Liver (tissue), 3 donors: ENCODE measurements around the gene MMRN1.
A peak's percentile ranks its signal among the peaks of the same experiment; 100 is the strongest.
"Not testable (repeated sequence)": the region's sequence is repeated elsewhere in the genome, so short reads cannot be mapped to it uniquely, and the experiment has no call there.

Experiments used
- EGR1 ChIP-seq, 2 donors: IDR thresholded peaks; 2 replicates each; pipeline ENCODE4 v1.6.1; 2016 to 2018; ENCODE audit warnings: antibody characterized with exemption in 2 of 2, low read depth in 2 of 2
- GABPA ChIP-seq, 2 donors: IDR thresholded peaks in 1 of 2; conservative IDR thresholded peaks in 1 of 2; 2 replicates each; pipeline ENCODE4 v1.6.1; 2016; ENCODE audit warnings: antibody characterized with exemption in 2 of 2, mild to moderate bottlenecking in 1 of 2, moderate library complexity in 1 of 2
- SP1 ChIP-seq: IDR thresholded peaks from 2 replicates; pipeline ENCODE4 v1.6.1; 2018; ENCODE audit warnings: antibody characterized with exemption, mild to moderate bottlenecking
- TAF1 ChIP-seq: conservative IDR thresholded peaks from 2 replicates; pipeline ENCODE4 v1.6.1; 2016; ENCODE audit warnings: antibody characterized with exemption, mild to moderate bottlenecking
- YY1 ChIP-seq: IDR thresholded peaks from 2 replicates; pipeline ENCODE4 v1.6.1; 2016; ENCODE audit warnings: antibody characterized with exemption, mild to moderate bottlenecking
- TF ChIP-seq, protein P1 (sequence below): fragments of 150-350 bp; IDR thresholded peaks from 2 replicates; pipeline ENCODE4 v1.5.1; 2017; ENCODE audit warnings: improper control_type of control experiment, low read depth, low read length; ENCODE audit not compliant: missing input control
- TF ChIP-seq, protein P2 (sequence below): IDR thresholded peaks from 2 replicates; pipeline ENCODE4 v1.6.1; 2016; ENCODE audit warnings: antibody characterized with exemption, mild to moderate bottlenecking
- TF ChIP-seq, protein P3 (sequence below): IDR thresholded peaks from 2 replicates; pipeline ENCODE4 v1.6.1; 2016; ENCODE audit warnings: antibody characterized with exemption
- donor health status: healthy.
- donor health status: healthy.

DNA sequence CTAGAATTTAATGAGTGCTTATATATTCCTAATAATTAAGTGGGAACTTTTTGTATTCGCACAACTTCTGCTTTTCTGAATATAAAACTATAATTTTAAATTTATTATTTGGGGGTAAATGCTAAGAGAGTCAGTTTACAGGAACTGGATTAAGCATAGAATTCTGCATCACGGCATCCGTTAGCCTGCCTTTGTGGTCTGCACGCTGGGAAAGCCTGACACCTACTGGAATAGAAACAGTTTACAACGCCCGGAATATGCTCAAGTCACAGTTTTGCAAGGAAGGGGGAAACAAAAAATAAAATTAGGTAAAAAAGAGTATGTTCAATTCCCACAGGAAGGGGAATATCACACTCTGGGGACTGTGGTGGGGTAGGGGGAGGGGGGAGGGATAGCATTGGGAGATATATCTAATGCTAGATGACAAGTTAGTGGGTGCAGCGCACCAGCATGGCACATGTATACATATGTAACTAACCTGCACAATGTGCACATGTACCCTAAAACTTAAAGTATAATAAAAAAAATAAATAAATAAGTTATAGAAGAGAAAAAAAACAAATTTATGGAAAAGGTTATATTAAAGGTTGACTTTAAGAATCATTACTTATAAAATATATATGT is 7.3 kb downstream of the MMRN1 start:
- TF ChIP-seq, protein P1, sequence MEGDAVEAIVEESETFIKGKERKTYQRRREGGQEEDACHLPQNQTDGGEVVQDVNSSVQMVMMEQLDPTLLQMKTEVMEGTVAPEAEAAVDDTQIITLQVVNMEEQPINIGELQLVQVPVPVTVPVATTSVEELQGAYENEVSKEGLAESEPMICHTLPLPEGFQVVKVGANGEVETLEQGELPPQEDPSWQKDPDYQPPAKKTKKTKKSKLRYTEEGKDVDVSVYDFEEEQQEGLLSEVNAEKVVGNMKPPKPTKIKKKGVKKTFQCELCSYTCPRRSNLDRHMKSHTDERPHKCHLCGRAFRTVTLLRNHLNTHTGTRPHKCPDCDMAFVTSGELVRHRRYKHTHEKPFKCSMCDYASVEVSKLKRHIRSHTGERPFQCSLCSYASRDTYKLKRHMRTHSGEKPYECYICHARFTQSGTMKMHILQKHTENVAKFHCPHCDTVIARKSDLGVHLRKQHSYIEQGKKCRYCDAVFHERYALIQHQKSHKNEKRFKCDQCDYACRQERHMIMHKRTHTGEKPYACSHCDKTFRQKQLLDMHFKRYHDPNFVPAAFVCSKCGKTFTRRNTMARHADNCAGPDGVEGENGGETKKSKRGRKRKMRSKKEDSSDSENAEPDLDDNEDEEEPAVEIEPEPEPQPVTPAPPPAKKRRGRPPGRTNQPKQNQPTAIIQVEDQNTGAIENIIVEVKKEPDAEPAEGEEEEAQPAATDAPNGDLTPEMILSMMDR, result peak; percentile 59
- not testable (repeated sequence) for TF ChIP-seq GABPA (IDR thresholded peaks at IDR 0.05 in 1 of 2, conservative IDR thresholded peaks at IDR 0.05 in 1 of 2); TAF1; SP1; EGR1 (IDR thresholded peaks at IDR 0.05; ENCODE audit: low read depth in 2 of 2); YY1
- TF ChIP-seq, protein P2, sequence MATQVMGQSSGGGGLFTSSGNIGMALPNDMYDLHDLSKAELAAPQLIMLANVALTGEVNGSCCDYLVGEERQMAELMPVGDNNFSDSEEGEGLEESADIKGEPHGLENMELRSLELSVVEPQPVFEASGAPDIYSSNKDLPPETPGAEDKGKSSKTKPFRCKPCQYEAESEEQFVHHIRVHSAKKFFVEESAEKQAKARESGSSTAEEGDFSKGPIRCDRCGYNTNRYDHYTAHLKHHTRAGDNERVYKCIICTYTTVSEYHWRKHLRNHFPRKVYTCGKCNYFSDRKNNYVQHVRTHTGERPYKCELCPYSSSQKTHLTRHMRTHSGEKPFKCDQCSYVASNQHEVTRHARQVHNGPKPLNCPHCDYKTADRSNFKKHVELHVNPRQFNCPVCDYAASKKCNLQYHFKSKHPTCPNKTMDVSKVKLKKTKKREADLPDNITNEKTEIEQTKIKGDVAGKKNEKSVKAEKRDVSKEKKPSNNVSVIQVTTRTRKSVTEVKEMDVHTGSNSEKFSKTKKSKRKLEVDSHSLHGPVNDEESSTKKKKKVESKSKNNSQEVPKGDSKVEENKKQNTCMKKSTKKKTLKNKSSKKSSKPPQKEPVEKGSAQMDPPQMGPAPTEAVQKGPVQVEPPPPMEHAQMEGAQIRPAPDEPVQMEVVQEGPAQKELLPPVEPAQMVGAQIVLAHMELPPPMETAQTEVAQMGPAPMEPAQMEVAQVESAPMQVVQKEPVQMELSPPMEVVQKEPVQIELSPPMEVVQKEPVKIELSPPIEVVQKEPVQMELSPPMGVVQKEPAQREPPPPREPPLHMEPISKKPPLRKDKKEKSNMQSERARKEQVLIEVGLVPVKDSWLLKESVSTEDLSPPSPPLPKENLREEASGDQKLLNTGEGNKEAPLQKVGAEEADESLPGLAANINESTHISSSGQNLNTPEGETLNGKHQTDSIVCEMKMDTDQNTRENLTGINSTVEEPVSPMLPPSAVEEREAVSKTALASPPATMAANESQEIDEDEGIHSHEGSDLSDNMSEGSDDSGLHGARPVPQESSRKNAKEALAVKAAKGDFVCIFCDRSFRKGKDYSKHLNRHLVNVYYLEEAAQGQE, result not testable (repeated sequence)
- TF ChIP-seq, protein P3, sequence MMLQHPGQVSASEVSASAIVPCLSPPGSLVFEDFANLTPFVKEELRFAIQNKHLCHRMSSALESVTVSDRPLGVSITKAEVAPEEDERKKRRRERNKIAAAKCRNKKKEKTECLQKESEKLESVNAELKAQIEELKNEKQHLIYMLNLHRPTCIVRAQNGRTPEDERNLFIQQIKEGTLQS, result not testable (repeated sequence)
